ENCODE results near the gene METTL18.

Gene METTL18

DNA sequence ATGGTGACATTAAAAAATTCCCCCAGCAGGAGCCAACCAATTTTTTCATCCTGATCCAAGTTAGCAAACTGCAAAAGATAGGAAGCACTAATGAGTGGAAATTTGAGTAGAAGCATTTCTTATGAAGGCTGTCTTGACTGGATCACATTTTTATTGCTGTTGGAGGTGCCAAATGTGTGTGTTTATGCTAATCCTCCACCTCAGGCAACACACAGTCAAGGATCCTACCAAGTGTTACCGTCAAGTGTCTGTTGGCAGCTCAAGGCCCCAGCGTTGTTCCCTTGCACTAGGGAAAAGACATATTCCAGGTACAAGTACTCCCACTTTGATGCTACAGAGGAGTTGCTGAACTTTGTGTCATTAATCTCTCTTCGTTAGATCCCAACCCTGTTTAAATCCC is 18.3 kb downstream of the METTL18 start:
- no peak overlapping the region for H3K4me3 ChIP-seq (ENCODE audit: low read length)
- TF ChIP-seq, protein P1, sequence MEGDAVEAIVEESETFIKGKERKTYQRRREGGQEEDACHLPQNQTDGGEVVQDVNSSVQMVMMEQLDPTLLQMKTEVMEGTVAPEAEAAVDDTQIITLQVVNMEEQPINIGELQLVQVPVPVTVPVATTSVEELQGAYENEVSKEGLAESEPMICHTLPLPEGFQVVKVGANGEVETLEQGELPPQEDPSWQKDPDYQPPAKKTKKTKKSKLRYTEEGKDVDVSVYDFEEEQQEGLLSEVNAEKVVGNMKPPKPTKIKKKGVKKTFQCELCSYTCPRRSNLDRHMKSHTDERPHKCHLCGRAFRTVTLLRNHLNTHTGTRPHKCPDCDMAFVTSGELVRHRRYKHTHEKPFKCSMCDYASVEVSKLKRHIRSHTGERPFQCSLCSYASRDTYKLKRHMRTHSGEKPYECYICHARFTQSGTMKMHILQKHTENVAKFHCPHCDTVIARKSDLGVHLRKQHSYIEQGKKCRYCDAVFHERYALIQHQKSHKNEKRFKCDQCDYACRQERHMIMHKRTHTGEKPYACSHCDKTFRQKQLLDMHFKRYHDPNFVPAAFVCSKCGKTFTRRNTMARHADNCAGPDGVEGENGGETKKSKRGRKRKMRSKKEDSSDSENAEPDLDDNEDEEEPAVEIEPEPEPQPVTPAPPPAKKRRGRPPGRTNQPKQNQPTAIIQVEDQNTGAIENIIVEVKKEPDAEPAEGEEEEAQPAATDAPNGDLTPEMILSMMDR (conservative IDR thresholded peaks at IDR 0.05; ENCODE audit: low read length): no peak
- no peak for DNase-seq (ENCODE audit: low read depth)

DNA sequence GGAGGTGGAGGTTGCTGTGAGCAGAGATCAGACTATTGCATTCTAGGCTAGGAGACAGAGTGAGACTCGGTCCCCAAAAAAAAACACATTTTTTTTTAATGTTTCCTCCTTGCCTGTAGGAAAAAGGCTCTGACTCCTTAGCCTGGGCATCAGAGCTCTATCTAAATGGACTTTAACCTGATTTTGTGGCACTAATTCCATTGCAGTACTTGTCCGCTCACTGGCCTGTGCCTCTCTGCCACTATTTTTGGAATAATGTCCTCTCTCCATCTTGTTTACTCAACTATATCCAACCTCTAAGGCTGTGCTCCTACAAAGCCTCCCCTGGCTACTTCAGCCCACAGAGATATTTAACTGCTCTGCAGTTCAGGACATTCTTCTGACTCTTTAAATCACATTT is 26.5 kb downstream of the METTL18 start:
- DNase-seq (ENCODE audit: low read depth): no peak
- H3K4me3 ChIP-seq (ENCODE audit: low read length): no peak overlapping the region
- TF ChIP-seq, protein P1 (conservative IDR thresholded peaks at IDR 0.05; ENCODE audit: low read length): no peak

DNA sequence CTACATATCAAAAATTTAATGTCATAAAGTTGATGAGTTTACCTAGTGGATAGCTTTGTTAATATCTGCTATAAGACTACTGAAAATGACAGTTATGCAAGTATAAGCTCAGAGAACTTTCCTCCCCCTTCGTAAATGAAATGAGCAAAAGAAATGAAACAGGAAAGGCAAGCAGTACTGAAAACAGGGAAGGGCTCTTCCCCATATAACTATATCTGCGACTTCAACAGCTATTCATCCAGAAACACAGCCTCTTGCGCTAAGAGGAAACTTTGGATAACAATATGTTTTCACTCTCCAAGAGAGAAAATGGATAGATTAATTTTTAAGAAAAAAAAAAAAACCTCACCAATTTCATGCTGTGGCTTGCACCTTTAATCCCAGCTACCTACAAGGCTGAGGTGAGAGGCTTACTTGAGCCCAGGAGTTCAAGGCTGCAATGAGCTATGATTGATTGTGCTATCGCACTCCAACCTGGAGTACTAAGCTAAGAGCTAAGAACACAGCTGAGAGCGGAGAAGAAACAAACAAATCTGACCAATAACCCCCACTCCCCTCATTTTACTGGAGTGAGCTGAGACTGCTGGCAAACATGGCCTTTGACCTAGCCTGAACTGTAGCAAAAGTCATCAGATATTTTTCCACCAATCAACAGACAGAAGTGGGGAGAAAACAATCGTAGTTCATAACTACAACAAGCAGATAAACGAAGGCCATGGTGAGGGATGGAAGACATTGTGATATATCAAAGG is 29.0 kb downstream of the METTL18 start:
- no peak overlapping the region for H3K4me3 ChIP-seq (ENCODE audit: low read length)
- no peak for DNase-seq (ENCODE audit: low read depth)
- TF ChIP-seq, protein P1 (conservative IDR thresholded peaks at IDR 0.05; ENCODE audit: low read length): no peak

DNA sequence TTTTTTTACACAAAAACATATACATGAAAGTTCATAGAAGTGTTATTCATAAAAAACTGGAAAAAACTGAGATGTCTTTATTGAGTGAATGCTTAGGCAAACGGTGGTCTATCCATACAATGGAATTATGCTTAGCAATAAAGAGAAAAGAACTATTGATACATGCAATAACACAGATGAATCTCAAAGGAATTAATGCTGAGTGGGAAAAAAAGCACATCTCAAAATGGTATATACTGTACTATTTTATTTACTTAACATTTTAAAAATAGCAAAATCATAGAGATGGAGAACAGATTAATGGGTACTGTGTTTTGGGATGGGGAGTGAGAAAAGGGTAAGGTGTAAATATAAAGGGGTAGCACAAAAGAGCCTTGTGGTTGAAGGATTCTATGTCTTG is 29.8 kb downstream of the METTL18 start:
- TF ChIP-seq, protein P1 (conservative IDR thresholded peaks at IDR 0.05; ENCODE audit: low read length): no peak
- no peak for DNase-seq (ENCODE audit: low read depth)
- H3K4me3 ChIP-seq (ENCODE audit: low read length): no peak overlapping the region

DNA sequence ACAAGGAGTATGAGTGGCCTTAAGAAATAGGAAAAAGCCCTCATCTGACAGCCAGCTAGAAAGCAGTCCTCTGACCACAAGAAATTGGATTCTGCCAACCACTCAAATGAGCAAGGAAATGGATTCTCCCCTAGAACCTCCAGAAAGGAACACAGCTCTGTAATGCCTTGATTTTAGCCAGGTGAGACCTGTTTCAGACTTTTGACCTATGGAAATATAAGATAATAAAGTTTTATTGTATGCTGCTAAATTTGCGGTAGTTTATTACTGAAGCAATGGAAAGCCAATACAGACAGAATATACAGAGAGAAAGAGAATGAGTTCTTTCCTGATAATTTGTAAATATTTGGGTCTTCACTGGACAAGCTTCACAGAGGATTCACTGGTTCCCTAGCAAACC is 32.0 kb downstream of the METTL18 start:
- DNase-seq (ENCODE audit: low read depth): no peak
- no peak overlapping the region for H3K4me3 ChIP-seq (ENCODE audit: low read length)
- TF ChIP-seq, protein P1 (conservative IDR thresholded peaks at IDR 0.05; ENCODE audit: low read length): no peak

DNA sequence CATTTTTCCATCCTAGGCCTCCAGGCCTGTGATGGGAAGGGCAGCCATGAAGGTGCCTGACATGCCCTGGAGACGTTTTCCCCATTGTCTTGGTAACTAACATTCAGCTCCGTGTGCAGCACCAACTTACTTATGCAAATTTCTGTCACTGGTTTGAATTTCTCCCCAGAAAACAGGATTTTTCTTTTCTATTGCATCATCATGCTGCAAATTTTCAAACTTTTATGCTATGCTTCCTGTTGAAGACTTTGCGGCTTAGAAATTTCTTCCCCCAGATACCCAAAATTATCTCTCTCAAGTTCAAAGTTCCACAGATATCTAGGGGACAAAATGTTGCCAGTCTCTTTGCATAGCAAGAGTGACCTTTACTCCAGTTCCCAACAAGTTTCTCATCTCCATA is 35.7 kb downstream of the METTL18 start:
- TF ChIP-seq, protein P1 (conservative IDR thresholded peaks at IDR 0.05; ENCODE audit: low read length): no peak
- no peak for DNase-seq (ENCODE audit: low read depth)

DNA sequence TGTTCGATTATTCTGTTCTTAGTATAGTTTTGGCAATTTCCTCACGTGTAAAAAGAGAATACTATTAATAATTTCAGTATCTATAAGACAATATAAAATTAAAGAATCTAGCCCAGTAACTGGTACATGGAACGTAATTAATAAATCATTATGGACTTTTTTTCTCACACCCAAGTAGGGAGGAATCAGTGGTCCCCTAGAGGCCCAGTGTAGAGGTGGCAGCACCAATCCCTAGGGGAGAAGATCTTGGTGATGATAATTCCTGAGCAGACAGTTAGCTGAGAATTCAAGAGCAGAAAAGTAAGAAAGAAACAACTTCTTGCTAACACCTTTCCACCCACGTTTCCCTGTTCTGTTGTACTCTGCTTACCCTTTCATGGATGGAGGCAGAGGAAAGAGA is 41.2 kb downstream of the METTL18 start:
- no peak for DNase-seq (ENCODE audit: low read depth)
- TF ChIP-seq, protein P1 (conservative IDR thresholded peaks at IDR 0.05; ENCODE audit: low read length): no peak
- H3K4me3 ChIP-seq (ENCODE audit: low read length): no peak overlapping the region

More for the DNA sequence above, 35.7 kb downstream of the METTL18 start:
- no peak overlapping the region for H3K4me3 ChIP-seq (ENCODE audit: low read length)
